Immature natural killer cell (primary cell): ENCODE measurements around the gene RIT2. TPM values are rescaled to one million over a fixed set of nuclear protein-coding genes. Genes with fewer than 3 reads are reported as not detected.

Source experiments
- DNase-seq, 3 donors: peaks; one replicate each; pipeline ENCODE4 v3.0.0; 2022; ENCODE audit warnings: mixed read lengths in 1 of 3
- H3K27ac Mint-ChIP-seq, 6 donors: one replicate each; pipeline ENCODE4 v1.8.0; 2020; ENCODE audit warnings: mixed read lengths in 6 of 6, mild to moderate bottlenecking in 5 of 6, inconsistent platforms in 4 of 6, moderate library complexity in 3 of 6
- H3K27me3 Mint-ChIP-seq, 3 donors: one replicate each; pipeline ENCODE4 v1.8.0; 2020 to 2021; ENCODE audit warnings: low read depth in 3 of 3, mild to moderate bottlenecking in 3 of 3, mixed read lengths in 3 of 3, moderate library complexity in 3 of 3, inconsistent platforms in 1 of 3
- H3K36me3 Mint-ChIP-seq, 3 donors: one replicate each; pipeline ENCODE4 v1.8.0; 2020; ENCODE audit warnings: mixed read lengths in 3 of 3, inconsistent platforms in 2 of 3, mild to moderate bottlenecking in 2 of 3
- H3K4me1 Mint-ChIP-seq, 2 donors: one replicate each; pipeline ENCODE4 v1.8.0; 2020; ENCODE audit warnings: inconsistent platforms in 2 of 2, mild to moderate bottlenecking in 2 of 2, mixed read lengths in 2 of 2, moderate library complexity in 1 of 2
- H3K4me3 Mint-ChIP-seq, 5 donors: one replicate each; pipeline ENCODE4 v1.8.0; 2020; ENCODE audit warnings: mild to moderate bottlenecking in 5 of 5, mixed read lengths in 5 of 5, inconsistent platforms in 3 of 5, moderate library complexity in 3 of 5
- H3K9me3 Mint-ChIP-seq, 6 donors: one replicate each; pipeline ENCODE4 v1.8.0; 2020; ENCODE audit warnings: mild to moderate bottlenecking in 6 of 6, mixed read lengths in 6 of 6, inconsistent platforms in 4 of 6, moderate library complexity in 3 of 6
- polyA plus RNA-seq, 3 donors: library from polyadenylated mRNA; unstranded; fragments of 300-500 nt; fragmentation: Illumina TruSeq; gene quantifications; one replicate each; pipeline ENCODE4 v1.2.3, GENCODE V29; 2021

RIT2 gene
- polyA plus RNA-seq, 3 donors from 2014 or later: not detected

DNA sequence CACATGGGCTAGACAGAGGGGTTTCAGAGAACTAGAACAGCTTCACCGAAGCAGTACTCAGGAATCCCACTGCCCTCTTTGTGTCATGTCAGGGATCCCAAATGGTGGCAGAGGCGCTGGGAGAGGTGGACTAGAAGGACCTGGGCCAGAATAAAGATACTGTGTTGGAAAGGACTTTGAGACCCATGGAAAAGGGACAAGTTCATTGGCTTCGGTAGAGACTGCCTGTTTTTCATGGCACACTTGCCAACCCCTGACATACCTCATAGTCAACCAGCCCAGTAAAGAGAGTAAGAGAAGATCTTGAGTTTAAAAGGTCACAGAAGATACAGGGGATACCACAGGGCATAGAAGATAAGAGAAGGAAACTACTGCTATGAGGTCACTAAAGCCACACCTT is 381.0 kb downstream of the RIT2 start:
- Mint-ChIP-seq H3K27me3 (peaks cover 0 to 1% (median 0%) of the 10 kb centered on the region in 3 donors), H3K36me3 (no peaks in the 10 kb centered on the region)

DNA sequence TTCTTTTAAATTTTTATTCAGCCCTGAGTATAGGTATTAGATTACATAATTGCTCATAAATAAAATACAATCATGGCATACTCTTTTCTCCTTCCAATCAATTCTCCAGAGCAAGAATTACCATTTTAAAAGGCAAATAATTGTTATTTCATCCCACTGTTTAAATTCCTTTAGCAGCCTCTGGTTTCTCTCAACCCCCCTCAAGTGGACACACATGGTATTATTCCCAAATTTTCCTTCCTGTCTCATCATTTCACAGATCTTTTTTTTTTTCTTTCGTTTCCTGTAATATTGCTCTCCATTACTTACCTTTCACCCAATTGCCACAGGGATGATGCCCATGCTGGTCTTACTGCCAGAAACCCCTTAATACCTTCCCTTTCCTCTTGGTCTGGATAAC is 385.2 kb downstream of the RIT2 start:
- no peaks in the 10 kb centered on the region for H3K4me1 Mint-ChIP-seq
- no peak overlapping the region for H3K4me3 Mint-ChIP-seq
- DNase-seq: no peak
- H3K36me3 Mint-ChIP-seq: no peaks in the 10 kb centered on the region
- peaks cover 0 to 1% (median 0%) of the 10 kb centered on the region in 3 donors for H3K27me3 Mint-ChIP-seq
- H3K27ac Mint-ChIP-seq: no peak overlapping the region
- H3K9me3 Mint-ChIP-seq: peaks cover 1 to 20% (median 9%) of the 10 kb centered on the region in 6 donors

More for the DNA sequence above, 381.0 kb downstream of the RIT2 start:
- Mint-ChIP-seq H3K9me3 (peaks cover under 1 to 27% (median 10%) of the 10 kb centered on the region in 6 donors), H3K27ac (no peak overlapping the region), H3K4me1 (no peaks in the 10 kb centered on the region), H3K4me3 (no peak overlapping the region)
- no peak for DNase-seq

DNA sequence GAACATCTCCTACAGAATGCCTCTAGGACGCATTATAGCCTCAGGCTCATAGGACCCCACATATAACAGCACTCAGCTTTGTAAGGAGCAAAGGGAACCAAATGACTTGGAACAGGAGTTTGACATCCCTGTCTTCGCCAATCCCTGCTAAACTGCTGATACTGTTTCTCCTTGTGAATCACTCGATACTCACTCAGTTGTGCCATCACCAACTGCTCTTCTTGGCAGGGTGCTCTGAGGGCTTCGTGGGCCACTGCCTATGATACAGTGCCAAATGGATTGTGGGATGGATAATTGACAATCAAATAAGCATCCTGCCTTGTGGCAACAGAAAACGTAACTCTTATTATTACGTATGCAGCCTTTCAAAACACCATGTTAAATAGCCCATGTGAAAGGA is 396.3 kb downstream of the RIT2 start:
- H3K27ac Mint-ChIP-seq: no peak overlapping the region
- no peaks in the 10 kb centered on the region for H3K36me3 Mint-ChIP-seq
- H3K9me3 Mint-ChIP-seq: peaks cover 0 to 24% (median 5%) of the 10 kb centered on the region in 6 donors
- no peaks in the 10 kb centered on the region for H3K27me3 Mint-ChIP-seq
- no peak overlapping the region for H3K4me3 Mint-ChIP-seq
- H3K4me1 Mint-ChIP-seq: no peaks in the 10 kb centered on the region
- DNase-seq: no peak

DNA sequence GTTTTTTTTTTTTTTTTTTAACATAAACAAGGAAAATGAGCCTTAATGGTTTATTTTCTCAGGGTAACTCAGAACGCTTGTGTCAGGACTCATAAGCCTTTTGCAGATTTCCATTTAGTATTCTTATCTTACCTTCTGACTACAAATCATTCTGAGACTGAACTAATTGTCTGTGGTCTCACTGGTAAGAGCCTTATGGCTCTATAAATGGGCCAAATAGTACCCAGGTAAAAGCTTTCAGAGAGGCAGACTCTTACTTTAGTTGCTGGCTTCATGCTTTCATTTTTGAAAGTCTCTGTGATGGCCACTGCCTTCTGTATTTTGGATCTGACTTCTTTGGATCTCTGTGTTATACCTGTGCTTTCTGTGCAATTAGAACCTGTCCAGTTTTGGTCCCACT is 403.4 kb downstream of the RIT2 start:
- H3K36me3 Mint-ChIP-seq: no peaks in the 10 kb centered on the region
- peaks cover 2 to 41% (median 16%) of the 10 kb centered on the region in 6 donors for H3K9me3 Mint-ChIP-seq
- no peak for DNase-seq
- H3K4me3 Mint-ChIP-seq: no peak overlapping the region
- H3K27me3 Mint-ChIP-seq: no peaks in the 10 kb centered on the region
- no peak overlapping the region for H3K27ac Mint-ChIP-seq
- H3K4me1 Mint-ChIP-seq: no peaks in the 10 kb centered on the region

DNA sequence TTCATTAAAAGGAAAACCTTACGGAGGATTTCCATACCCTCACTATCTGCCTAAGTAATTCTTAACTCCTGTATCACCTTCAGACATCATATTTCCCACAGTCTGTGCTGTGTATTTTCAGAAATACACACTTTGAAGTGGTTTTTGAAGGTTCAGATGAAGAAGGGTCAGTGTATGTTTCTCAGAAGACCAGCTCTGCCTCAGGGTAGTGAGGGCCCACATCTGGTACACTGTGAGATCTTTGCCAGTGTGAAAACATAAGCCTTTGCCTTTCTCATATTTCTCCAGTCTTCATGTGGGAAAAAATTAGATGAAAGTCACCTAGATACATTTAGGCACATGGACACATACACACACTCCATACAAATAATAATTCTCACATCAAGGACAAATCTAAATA is 408.4 kb downstream of the RIT2 start:
- H3K27ac Mint-ChIP-seq: no peak overlapping the region
- DNase-seq: no peak
- H3K4me3 Mint-ChIP-seq: no peak overlapping the region
- H3K36me3 Mint-ChIP-seq: no peaks in the 10 kb centered on the region
- H3K9me3 Mint-ChIP-seq: peaks cover 3 to 37% (median 9%) of the 10 kb centered on the region in 6 donors
- H3K4me1 Mint-ChIP-seq: no peaks in the 10 kb centered on the region
- no peaks in the 10 kb centered on the region for H3K27me3 Mint-ChIP-seq

DNA sequence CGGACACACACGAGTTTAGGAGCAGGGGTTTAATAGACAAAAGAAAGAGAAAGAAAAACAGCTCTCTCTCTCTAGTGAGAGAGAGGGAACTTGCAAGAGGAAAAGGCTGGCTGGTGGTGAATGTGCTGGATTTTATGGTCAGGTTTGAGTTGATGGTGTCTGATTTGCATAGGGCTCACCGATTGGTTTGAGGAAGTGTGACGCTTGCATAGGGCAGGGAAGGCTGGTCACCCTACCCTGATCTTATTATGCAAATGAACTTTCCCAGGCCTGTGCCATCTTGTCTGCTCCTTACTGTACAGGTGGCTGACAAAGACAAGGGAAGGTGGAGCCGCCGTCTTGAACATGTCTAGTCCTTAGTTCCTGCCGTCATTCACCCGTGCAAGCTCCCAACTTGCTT is 408.9 kb downstream of the RIT2 start:
- H3K27me3 Mint-ChIP-seq: no peaks in the 10 kb centered on the region
- H3K4me1 Mint-ChIP-seq: no peaks in the 10 kb centered on the region
- peaks cover 3 to 37% (median 9%) of the 10 kb centered on the region in 6 donors for H3K9me3 Mint-ChIP-seq
- no peaks in the 10 kb centered on the region for H3K36me3 Mint-ChIP-seq
- no peak overlapping the region for H3K4me3 Mint-ChIP-seq
- no peak overlapping the region for H3K27ac Mint-ChIP-seq
- DNase-seq: no peak

DNA sequence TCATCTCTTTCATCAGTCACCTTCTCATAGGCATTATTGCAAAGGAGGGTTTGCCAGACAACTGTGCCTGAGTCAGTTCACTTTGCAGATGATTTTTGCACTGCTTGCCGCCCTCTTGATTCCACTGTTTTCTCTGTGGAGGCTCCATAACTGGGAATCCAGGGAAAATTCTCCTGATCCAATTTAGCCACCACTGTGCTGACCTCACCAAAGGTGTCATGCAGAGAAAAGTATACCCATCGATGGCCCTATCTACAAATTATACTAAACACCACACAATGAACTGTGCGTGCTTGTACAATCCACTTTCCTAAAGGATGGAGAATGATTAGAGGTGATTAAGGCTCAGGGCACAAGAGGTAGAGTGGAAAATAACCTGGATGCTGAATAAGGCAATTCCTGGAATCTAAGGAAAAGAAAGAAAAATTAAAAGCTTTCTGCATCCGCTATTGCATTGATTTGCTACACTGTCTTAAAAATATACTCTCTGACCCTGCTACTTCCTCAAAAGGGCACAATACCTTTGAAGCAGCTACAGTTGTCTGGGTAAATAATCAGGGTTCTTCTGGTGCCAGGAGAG is 409.4 kb downstream of the RIT2 start:
- Mint-ChIP-seq H3K9me3 (peaks cover 1 to 35% (median 8%) of the 10 kb centered on the region in 6 donors), H3K27me3 (no peaks in the 10 kb centered on the region), H3K4me1 (no peaks in the 10 kb centered on the region), H3K4me3 (no peak overlapping the region), H3K36me3 (no peaks in the 10 kb centered on the region), H3K27ac (no peak overlapping the region)
- no peak for DNase-seq

Other genes with a start within 250 kb of the RIT2 start
- gene SYT4, start 161.8 kb upstream of the RIT2 start, polyA plus RNA-seq: not detected